Activated naive CD4-positive, alpha-beta T cell treated with anti-CD3 and anti-CD28 coated beads, Interleukin-2, amount 50 U/mL, for 72 hours (primary cell): ENCODE measurements around the gene ARHGAP23. TPM values are rescaled to one million over a fixed set of nuclear protein-coding genes. Genes with fewer than 3 reads are reported as not detected.
A peak's percentile ranks its signal among the peaks of the same experiment; 100 is the strongest.
"Not testable (repeated sequence)": the region's sequence is repeated elsewhere in the genome, so short reads cannot be mapped to it uniquely, and the experiment has no call there.

Source experiments
- ATAC-seq, 2 donors: fragments of 150-1000 bp; cut with Tn5 transposase; 2 replicates each; pipeline ENCODE4 v1.10.0; 2021; ENCODE audit warnings: mild to moderate bottlenecking in 2 of 2, moderate library complexity in 2 of 2
- DNase-seq, 2 donors: peaks; one replicate each; pipeline ENCODE4 v3.0.0; 2021 to 2022; ENCODE audit warnings: low spot score in 2 of 2
- H3K27ac Mint-ChIP-seq, 2 donors: one replicate each; pipeline ENCODE4 v1.8.0; 2022; ENCODE audit warnings: mild to moderate bottlenecking in 2 of 2, mixed read lengths in 2 of 2
- H3K36me3 Mint-ChIP-seq, 2 donors: one replicate each; pipeline ENCODE4 v1.8.0; 2022; ENCODE audit warnings: mixed read lengths in 2 of 2
- H3K9me3 Mint-ChIP-seq, 2 donors: one replicate each; pipeline ENCODE4 v1.8.0; 2022; ENCODE audit warnings: mixed read lengths in 2 of 2
- total RNA-seq, 2 donors: library from RNA; stranded (reverse); gene quantifications; one replicate each; pipeline ENCODE4 v1.2.3, GENCODE V29; 2022

ARHGAP23 gene
- total RNA-seq, 2 donors from 2014 or later, result 0.43 to 1.3 TPM

- ATAC-seq (peak; percentile 10 to 56), DNase-seq (no peak)
- H3K36me3 Mint-ChIP-seq, result peaks cover 0 to 6% of the 10 kb centered on the region in 2 donors
- peak overlapping the region in 1 of 2 donors; percentile 91 for H3K27ac Mint-ChIP-seq
- no peaks in the 10 kb centered on the region for H3K9me3 Mint-ChIP-seq
Observed at GRCh38 chr17:38509772-38510420, 81.6 kb downstream of the ARHGAP23 start.

- peaks cover 0 to 6% of the 10 kb centered on the region in 2 donors for H3K36me3 Mint-ChIP-seq
- ATAC-seq (peak; percentile 24 to 73), DNase-seq (no peak)
- no peaks in the 10 kb centered on the region for H3K9me3 Mint-ChIP-seq
- H3K27ac Mint-ChIP-seq, result no peak overlapping the region
Observed at GRCh38 chr17:38510421-38511149, 82.3 kb downstream of the ARHGAP23 start.

- no peaks in the 10 kb centered on the region for H3K9me3 Mint-ChIP-seq
- no peak for ATAC-seq
- H3K36me3 Mint-ChIP-seq, result peaks cover 0 to 6% of the 10 kb centered on the region in 2 donors
- no peak for DNase-seq
- no peak overlapping the region for H3K27ac Mint-ChIP-seq
Observed at GRCh38 chr17:38511150-38512108, 83.2 kb downstream of the ARHGAP23 start.

- H3K9me3 Mint-ChIP-seq, result no peaks in the 10 kb centered on the region
- ATAC-seq, result no peak
- DNase-seq, result no peak
- peaks cover 0 to 6% of the 10 kb centered on the region in 2 donors for H3K36me3 Mint-ChIP-seq
- no peak overlapping the region for H3K27ac Mint-ChIP-seq
Observed at GRCh38 chr17:38512473-38513058, 84.3 kb downstream of the ARHGAP23 start.

GRCh38 chr17:38526526-38526925 is 98.3 kb downstream of the ARHGAP23 start:
- H3K27ac Mint-ChIP-seq, H3K9me3 Mint-ChIP-seq, H3K36me3 Mint-ChIP-seq, ATAC-seq, DNase-seq: not testable (repeated sequence)

GRCh38 chr17:38528141-38528540 is 99.9 kb downstream of the ARHGAP23 start:
- not testable (repeated sequence) for ATAC-seq, DNase-seq, H3K27ac Mint-ChIP-seq, H3K9me3 Mint-ChIP-seq, H3K36me3 Mint-ChIP-seq

DNA sequence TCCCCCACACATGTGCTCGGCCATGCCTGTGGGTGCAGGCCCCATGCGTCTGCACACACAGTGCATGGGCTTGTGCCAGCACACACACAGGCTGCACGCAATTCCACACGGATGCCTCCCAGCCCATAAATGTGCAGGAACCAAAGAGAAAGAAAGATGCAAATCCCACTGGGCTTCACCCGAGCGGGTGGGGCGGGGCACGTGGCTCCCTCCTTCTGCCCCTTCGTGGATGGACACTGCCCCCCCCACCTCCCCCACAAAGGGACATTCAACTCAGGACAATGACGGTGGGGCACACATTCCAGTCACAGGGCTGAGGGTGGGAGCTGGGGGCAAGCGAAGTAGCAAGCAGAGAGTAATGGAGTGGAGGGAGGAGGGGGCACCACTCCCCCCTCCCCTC is 102.6 kb downstream of the ARHGAP23 start:
- not testable (repeated sequence) for H3K36me3 Mint-ChIP-seq, DNase-seq, H3K27ac Mint-ChIP-seq, ATAC-seq, H3K9me3 Mint-ChIP-seq

- not testable (repeated sequence) for DNase-seq, H3K36me3 Mint-ChIP-seq, H3K27ac Mint-ChIP-seq, H3K9me3 Mint-ChIP-seq, ATAC-seq
Observed at GRCh38 chr17:38531761-38532160, 103.5 kb downstream of the ARHGAP23 start.

- DNase-seq (no peak), ATAC-seq (no peak)
- no peaks in the 10 kb centered on the region for H3K9me3 Mint-ChIP-seq
- H3K27ac Mint-ChIP-seq, result no peak overlapping the region
- no peaks in the 10 kb centered on the region for H3K36me3 Mint-ChIP-seq
Observed at GRCh38 chr17:38532451-38532850, 104.2 kb downstream of the ARHGAP23 start.

DNA sequence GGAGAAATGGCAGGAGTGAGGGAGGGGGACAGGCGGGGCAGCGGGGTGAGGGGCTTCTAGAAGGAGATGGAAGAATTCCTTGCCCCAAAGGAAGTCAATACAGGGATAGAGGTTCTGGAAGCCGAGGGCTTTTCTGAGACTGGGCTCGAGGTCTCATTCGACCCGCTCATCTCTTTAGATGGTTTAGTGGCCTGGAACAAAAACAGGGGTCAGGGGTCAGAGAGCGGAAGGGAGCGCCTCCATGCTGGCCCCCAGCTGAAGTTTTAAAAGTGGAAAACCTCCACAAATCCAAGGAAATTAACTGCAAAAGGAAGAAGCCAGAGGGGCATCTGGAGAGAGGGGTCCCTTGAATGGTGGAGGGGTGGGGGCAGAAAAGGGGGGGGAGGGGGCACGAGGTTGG is 105.0 kb downstream of the ARHGAP23 start:
- DNase-seq (no peak), ATAC-seq (no peak)
- H3K9me3 Mint-ChIP-seq, result no peaks in the 10 kb centered on the region
- no peak overlapping the region for H3K27ac Mint-ChIP-seq
- H3K36me3 Mint-ChIP-seq, result no peaks in the 10 kb centered on the region

DNA sequence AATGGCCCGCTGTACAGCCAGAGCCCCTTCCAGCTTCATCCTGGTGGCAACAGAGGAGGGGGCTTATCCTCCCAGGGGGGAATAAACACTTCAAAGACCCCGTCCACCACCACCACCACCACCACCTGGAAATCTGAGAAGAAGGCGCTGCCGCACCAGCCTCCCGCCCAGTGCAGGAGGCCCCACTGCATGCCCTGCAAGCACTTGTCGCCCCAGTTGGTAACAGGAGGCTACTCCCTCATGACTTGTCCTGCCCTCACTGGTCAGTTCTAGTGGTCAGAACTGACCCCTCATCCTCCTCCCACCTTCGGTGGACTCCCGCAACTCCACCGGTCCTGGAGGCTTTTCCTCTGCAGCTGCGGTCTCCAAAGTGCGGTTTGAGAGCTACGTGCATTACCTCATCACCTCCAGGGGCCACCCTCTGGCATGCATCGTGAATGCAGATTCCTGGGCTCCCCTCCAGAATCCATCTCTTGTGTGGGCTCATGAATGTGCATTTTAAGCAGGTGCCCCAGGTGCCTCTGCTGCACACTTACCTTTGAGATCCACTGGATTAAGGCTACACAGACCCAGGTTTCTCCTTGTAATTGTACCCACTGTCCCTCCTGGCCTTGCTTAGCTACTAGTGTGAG is 105.7 kb downstream of the ARHGAP23 start:
- no peaks in the 10 kb centered on the region for H3K36me3 Mint-ChIP-seq
- DNase-seq (no peak), ATAC-seq (no peak)
- no peaks in the 10 kb centered on the region for H3K9me3 Mint-ChIP-seq
- no peak overlapping the region for H3K27ac Mint-ChIP-seq

GRCh38 chr17:38534498-38534885 is 106.2 kb downstream of the ARHGAP23 start:
- H3K9me3 Mint-ChIP-seq, result no peaks in the 10 kb centered on the region
- ATAC-seq, result no peak
- H3K36me3 Mint-ChIP-seq, result no peaks in the 10 kb centered on the region
- DNase-seq, result no peak
- H3K27ac Mint-ChIP-seq, result no peak overlapping the region

- H3K36me3 Mint-ChIP-seq, result no peaks in the 10 kb centered on the region
- H3K27ac Mint-ChIP-seq, result no peak overlapping the region
- DNase-seq (no peak), ATAC-seq (no peak)
- H3K9me3 Mint-ChIP-seq, result no peaks in the 10 kb centered on the region
Observed at GRCh38 chr17:38535886-38536285, 107.6 kb downstream of the ARHGAP23 start.

GRCh38 chr17:38536661-38537060 is 108.4 kb downstream of the ARHGAP23 start:
- DNase-seq, result no peak
- Mint-ChIP-seq H3K27ac (no peak overlapping the region), H3K36me3 (no peaks in the 10 kb centered on the region), H3K9me3 (no peaks in the 10 kb centered on the region)
- no peak for ATAC-seq

- Mint-ChIP-seq H3K27ac (no peak overlapping the region), H3K36me3 (no peaks in the 10 kb centered on the region), H3K9me3 (no peaks in the 10 kb centered on the region)
- DNase-seq (no peak), ATAC-seq (no peak)
Observed at GRCh38 chr17:38538906-38539305, 110.6 kb downstream of the ARHGAP23 start.

- no peak for ATAC-seq
- DNase-seq, result no peak
- Mint-ChIP-seq H3K9me3 (no peaks in the 10 kb centered on the region), H3K27ac (no peak overlapping the region), H3K36me3 (no peaks in the 10 kb centered on the region)
Observed at GRCh38 chr17:38539386-38539785, 111.1 kb downstream of the ARHGAP23 start.
